Measurements from ENCODE around the gene GCN1. TPM values are rescaled to one million over a fixed set of nuclear protein-coding genes. Genes with fewer than 3 reads are reported as not detected.
"Not testable (repeated sequence)": the region's sequence is repeated elsewhere in the genome, so short reads cannot be mapped to it uniquely, and the experiment has no call there.

GCN1 gene
- total RNA-seq, 1 experiment from 2014 or later, result 181 TPM

DNA sequence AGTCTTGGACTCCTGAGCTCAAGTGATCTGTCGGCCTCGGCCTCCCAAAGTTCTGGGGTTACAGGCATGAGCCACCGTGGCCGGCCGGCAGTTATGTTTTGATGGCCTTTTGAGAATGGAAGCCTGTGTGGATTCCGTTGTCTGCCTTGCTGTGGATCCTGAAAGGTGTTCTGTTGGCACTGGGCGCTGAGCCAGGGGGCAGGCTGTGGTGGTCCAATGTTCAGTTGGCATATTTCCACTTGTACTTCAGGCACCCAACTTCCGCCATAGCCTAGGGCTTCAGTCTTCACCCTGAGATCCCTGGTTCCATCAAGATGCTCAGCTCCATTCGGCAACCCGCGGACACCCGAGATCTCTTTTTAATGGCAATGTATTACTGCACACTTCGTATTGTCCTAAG lies 12.7 kb upstream of the GCN1 start (continued):
- TF ChIP-seq, protein P1, sequence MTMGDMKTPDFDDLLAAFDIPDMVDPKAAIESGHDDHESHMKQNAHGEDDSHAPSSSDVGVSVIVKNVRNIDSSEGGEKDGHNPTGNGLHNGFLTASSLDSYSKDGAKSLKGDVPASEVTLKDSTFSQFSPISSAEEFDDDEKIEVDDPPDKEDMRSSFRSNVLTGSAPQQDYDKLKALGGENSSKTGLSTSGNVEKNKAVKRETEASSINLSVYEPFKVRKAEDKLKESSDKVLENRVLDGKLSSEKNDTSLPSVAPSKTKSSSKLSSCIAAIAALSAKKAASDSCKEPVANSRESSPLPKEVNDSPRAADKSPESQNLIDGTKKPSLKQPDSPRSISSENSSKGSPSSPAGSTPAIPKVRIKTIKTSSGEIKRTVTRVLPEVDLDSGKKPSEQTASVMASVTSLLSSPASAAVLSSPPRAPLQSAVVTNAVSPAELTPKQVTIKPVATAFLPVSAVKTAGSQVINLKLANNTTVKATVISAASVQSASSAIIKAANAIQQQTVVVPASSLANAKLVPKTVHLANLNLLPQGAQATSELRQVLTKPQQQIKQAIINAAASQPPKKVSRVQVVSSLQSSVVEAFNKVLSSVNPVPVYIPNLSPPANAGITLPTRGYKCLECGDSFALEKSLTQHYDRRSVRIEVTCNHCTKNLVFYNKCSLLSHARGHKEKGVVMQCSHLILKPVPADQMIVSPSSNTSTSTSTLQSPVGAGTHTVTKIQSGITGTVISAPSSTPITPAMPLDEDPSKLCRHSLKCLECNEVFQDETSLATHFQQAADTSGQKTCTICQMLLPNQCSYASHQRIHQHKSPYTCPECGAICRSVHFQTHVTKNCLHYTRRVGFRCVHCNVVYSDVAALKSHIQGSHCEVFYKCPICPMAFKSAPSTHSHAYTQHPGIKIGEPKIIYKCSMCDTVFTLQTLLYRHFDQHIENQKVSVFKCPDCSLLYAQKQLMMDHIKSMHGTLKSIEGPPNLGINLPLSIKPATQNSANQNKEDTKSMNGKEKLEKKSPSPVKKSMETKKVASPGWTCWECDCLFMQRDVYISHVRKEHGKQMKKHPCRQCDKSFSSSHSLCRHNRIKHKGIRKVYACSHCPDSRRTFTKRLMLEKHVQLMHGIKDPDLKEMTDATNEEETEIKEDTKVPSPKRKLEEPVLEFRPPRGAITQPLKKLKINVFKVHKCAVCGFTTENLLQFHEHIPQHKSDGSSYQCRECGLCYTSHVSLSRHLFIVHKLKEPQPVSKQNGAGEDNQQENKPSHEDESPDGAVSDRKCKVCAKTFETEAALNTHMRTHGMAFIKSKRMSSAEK (CRISPR knock-in tag; IDR thresholded peaks at IDR 0.05; ENCODE audit: borderline replicate concordance), result no peak
- no peak for TF ChIP-seq ZNF671 (CRISPR knock-in tag; IDR thresholded peaks at IDR 0.05)
- no peak for TF ChIP-seq CREM (CRISPR knock-in tag; IDR thresholded peaks at IDR 0.05)
- TF ChIP-seq, protein P2, sequence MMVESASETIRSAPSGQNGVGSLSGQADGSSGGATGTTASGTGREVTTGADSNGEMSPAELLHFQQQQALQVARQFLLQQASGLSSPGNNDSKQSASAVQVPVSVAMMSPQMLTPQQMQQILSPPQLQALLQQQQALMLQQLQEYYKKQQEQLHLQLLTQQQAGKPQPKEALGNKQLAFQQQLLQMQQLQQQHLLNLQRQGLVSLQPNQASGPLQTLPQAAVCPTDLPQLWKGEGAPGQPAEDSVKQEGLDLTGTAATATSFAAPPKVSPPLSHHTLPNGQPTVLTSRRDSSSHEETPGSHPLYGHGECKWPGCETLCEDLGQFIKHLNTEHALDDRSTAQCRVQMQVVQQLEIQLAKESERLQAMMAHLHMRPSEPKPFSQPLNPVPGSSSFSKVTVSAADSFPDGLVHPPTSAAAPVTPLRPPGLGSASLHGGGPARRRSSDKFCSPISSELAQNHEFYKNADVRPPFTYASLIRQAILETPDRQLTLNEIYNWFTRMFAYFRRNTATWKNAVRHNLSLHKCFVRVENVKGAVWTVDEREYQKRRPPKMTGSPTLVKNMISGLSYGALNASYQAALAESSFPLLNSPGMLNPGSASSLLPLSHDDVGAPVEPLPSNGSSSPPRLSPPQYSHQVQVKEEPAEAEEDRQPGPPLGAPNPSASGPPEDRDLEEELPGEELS (CRISPR knock-in tag; IDR thresholded peaks at IDR 0.05), result no peak
- no peak for TF ChIP-seq OVOL2 (CRISPR knock-in tag; IDR thresholded peaks at IDR 0.05; ENCODE audit: borderline replicate concordance)
- TF ChIP-seq ZNF219 (CRISPR knock-in tag; IDR thresholded peaks at IDR 0.05; ENCODE audit: borderline replicate concordance), result no peak
- TF ChIP-seq, protein P3, sequence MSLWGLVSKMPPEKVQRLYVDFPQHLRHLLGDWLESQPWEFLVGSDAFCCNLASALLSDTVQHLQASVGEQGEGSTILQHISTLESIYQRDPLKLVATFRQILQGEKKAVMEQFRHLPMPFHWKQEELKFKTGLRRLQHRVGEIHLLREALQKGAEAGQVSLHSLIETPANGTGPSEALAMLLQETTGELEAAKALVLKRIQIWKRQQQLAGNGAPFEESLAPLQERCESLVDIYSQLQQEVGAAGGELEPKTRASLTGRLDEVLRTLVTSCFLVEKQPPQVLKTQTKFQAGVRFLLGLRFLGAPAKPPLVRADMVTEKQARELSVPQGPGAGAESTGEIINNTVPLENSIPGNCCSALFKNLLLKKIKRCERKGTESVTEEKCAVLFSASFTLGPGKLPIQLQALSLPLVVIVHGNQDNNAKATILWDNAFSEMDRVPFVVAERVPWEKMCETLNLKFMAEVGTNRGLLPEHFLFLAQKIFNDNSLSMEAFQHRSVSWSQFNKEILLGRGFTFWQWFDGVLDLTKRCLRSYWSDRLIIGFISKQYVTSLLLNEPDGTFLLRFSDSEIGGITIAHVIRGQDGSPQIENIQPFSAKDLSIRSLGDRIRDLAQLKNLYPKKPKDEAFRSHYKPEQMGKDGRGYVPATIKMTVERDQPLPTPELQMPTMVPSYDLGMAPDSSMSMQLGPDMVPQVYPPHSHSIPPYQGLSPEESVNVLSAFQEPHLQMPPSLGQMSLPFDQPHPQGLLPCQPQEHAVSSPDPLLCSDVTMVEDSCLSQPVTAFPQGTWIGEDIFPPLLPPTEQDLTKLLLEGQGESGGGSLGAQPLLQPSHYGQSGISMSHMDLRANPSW (CRISPR knock-in tag; conservative IDR thresholded peaks at IDR 0.05; ENCODE audit: low read depth), result no peak
- TF ChIP-seq ZNF121 (CRISPR knock-in tag; IDR thresholded peaks at IDR 0.05), result no peak
- no peak for TF ChIP-seq ZNF232 (CRISPR knock-in tag; IDR thresholded peaks at IDR 0.05)
- TF ChIP-seq, protein P4, sequence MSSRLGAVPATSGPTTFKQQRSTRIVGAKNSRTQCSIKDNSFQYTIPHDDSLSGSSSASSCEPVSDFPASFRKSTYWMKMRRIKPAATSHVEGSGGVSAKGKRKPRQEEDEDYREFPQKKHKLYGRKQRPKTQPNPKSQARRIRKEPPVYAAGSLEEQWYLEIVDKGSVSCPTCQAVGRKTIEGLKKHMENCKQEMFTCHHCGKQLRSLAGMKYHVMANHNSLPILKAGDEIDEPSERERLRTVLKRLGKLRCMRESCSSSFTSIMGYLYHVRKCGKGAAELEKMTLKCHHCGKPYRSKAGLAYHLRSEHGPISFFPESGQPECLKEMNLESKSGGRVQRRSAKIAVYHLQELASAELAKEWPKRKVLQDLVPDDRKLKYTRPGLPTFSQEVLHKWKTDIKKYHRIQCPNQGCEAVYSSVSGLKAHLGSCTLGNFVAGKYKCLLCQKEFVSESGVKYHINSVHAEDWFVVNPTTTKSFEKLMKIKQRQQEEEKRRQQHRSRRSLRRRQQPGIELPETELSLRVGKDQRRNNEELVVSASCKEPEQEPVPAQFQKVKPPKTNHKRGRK (CRISPR knock-in tag; IDR thresholded peaks at IDR 0.05; ENCODE audit: borderline replicate concordance), result no peak
- TF ChIP-seq, protein P5, sequence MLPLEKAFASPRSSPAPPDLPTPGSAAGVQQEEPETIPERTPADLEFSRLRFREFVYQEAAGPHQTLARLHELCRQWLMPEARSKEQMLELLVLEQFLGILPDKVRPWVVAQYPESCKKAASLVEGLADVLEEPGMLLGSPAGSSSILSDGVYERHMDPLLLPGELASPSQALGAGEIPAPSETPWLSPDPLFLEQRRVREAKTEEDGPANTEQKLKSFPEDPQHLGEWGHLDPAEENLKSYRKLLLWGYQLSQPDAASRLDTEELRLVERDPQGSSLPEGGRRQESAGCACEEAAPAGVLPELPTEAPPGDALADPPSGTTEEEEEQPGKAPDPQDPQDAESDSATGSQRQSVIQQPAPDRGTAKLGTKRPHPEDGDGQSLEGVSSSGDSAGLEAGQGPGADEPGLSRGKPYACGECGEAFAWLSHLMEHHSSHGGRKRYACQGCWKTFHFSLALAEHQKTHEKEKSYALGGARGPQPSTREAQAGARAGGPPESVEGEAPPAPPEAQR (CRISPR knock-in tag; IDR thresholded peaks at IDR 0.05), result no peak
- TF ChIP-seq, protein P6, sequence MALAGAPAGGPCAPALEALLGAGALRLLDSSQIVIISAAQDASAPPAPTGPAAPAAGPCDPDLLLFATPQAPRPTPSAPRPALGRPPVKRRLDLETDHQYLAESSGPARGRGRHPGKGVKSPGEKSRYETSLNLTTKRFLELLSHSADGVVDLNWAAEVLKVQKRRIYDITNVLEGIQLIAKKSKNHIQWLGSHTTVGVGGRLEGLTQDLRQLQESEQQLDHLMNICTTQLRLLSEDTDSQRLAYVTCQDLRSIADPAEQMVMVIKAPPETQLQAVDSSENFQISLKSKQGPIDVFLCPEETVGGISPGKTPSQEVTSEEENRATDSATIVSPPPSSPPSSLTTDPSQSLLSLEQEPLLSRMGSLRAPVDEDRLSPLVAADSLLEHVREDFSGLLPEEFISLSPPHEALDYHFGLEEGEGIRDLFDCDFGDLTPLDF (CRISPR knock-in tag; IDR thresholded peaks at IDR 0.05), result no peak
- TF ChIP-seq, protein P7, sequence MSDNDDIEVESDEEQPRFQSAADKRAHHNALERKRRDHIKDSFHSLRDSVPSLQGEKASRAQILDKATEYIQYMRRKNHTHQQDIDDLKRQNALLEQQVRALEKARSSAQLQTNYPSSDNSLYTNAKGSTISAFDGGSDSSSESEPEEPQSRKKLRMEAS (CRISPR knock-in tag; IDR thresholded peaks at IDR 0.05), result no peak
- TF ChIP-seq TP53 (CRISPR knock-in tag; IDR thresholded peaks at IDR 0.05), result no peak

DNA sequence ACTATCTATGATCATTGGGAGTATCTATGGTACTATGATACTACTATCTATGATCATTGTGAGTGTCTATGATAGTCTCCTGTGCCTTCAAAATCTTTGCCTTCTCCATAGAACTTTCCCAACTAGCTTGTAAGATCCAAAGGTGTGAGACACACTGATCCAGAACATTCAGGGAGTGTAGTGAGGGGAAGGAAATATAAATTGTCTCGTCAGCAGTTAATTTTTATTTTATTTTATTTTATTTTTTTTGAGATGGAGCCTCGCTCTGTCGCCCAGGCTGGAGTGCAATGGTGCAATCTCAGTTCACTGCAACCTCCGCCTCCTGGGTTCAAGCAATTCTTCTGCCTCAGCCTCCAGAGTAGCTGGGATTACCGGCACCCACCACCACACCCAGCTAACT lies 12.3 kb upstream of the GCN1 start:
- not testable (repeated sequence) for H3K4me1 Mint-ChIP-seq; H3K27me3 Mint-ChIP-seq (ENCODE audit: low read depth); ATAC-seq; DNase-seq (ENCODE audit: low spot score); H3K4me3 Mint-ChIP-seq; H3K27ac Mint-ChIP-seq
- CTCF ChIA-PET, result interaction anchor here (0.6 to 3.1 kb wide), 2 partner anchors 22 to 38 kb away, joined by 3 to 13 read pairs; no protein-coding TSS in a partner anchor
- POLR2A ChIA-PET, result interaction anchor here (0.5 kb wide), 1 partner anchor 201 kb away, joined by 3 read pairs; no protein-coding TSS in a partner anchor
- H3K9me3 Mint-ChIP-seq, result peaks cover 10% of the 10 kb centered on the region
- H3K36me3 Mint-ChIP-seq, result peaks cover 39% of the 10 kb centered on the region
